ENCODE data around the gene ELF2. TPM values are rescaled to one million over a fixed set of nuclear protein-coding genes. Genes with fewer than 3 reads are reported as not detected.
"Not testable (repeated sequence)": the region's sequence is repeated elsewhere in the genome, so short reads cannot be mapped to it uniquely, and the experiment has no call there.

ELF2 gene
- total RNA-seq, 5 donors from 2014 or later (not counting 1 experiment from before 2014, with no cell fraction given) = 52.8 to 78.1 (median 54.0) TPM

- H3K4me1 Mint-ChIP-seq = no peaks in the 10 kb centered on the region
- ChIA-PET CTCF (no interaction called here), POLR2A (interaction anchor here (0.5 to 0.8 kb wide), 3 partner anchors 23 to 426 kb away, joined by 3 read pairs; no protein-coding TSS in a partner anchor)
- H3K9me3 ChIP-seq = no peaks in the 10 kb centered on the region
- no peaks in the 10 kb centered on the region for H3K36me3 ChIP-seq (ENCODE audit: control insufficient read depth in 2 of 2, extremely low read depth in 1 of 2, insufficient read depth in 1 of 2, low read length in 1 of 2)
- H3K36me3 Mint-ChIP-seq = peaks cover 17% of the 10 kb centered on the region
- no peak overlapping the region for H3K4me3 ChIP-seq (ENCODE audit: control insufficient read depth in 1 of 2, extremely low read depth in 1 of 2, low read length in 1 of 2)
- 100% methylated on average over 1 of the region's 2 CpGs for WGBS (ENCODE audit: insufficient coverage)
- no peak overlapping the region for H3K27ac Mint-ChIP-seq
- no peaks in the 10 kb centered on the region for H3K27me3 Mint-ChIP-seq
- no peak overlapping the region for H3K4me3 Mint-ChIP-seq
- H3K27me3 ChIP-seq (replicated peaks in 1 of 2; ENCODE audit: control insufficient read depth in 2 of 2, extremely low read depth in 1 of 2, insufficient read depth in 2 of 2, low read length in 1 of 2) = no peaks in the 10 kb centered on the region
- no peaks in the 10 kb centered on the region for H3K9me3 Mint-ChIP-seq
- ATAC-seq (replicated peaks in 1 of 4) = no peak
- no peaks in the 10 kb centered on the region for H3K4me1 ChIP-seq (ENCODE audit: control insufficient read depth in 1 of 2, extremely low read depth in 1 of 2, insufficient read depth in 2 of 2, low read length in 2 of 2)
- DNase-seq = no peak
- H3K27ac ChIP-seq (ENCODE audit: low read length) = no peak overlapping the region
These were observed 53.1 kb downstream of the ELF2 start for GRCh38 chr4:139123910-139124309.

DNA sequence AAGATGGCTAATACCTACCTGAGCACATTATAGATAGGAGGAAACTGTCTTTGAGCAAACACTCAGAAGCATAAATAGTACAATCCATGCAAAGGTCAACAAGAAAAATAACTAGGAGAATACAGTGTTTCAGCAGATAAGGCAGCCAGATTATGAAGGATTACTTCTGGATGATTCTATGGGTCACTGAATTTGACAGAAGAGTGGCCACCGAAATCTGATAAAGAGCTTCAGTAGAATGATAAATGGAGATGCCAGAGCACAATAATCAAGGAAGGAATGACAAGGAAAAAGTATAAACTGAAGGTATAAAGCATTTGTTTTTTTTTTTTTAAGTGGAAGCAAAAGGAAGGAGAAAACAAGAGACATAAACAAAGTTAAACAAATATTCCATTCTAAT, 58.7 kb downstream of the ELF2 start:
- Mint-ChIP-seq H3K9me3 (no peaks in the 10 kb centered on the region), H3K27me3 (no peaks in the 10 kb centered on the region), H3K4me1 (no peaks in the 10 kb centered on the region), H3K27ac (no peak overlapping the region), H3K4me3 (no peak overlapping the region), H3K36me3 (peaks cover 22% of the 10 kb centered on the region)
- Histone ChIP-seq H3K27ac (ENCODE audit: low read length) (no peak overlapping the region), H3K4me3 (ENCODE audit: control insufficient read depth in 1 of 2, extremely low read depth in 1 of 2, low read length in 1 of 2) (no peak overlapping the region), H3K9me3 (no peaks in the 10 kb centered on the region), H3K4me1 (ENCODE audit: control insufficient read depth in 1 of 2, extremely low read depth in 1 of 2, insufficient read depth in 2 of 2, low read length in 2 of 2) (no peaks in the 10 kb centered on the region), H3K36me3 (ENCODE audit: control insufficient read depth in 2 of 2, extremely low read depth in 1 of 2, insufficient read depth in 1 of 2, low read length in 1 of 2) (peaks cover 0 to 4% of the 10 kb centered on the region in 2 donors), H3K27me3 (replicated peaks in 1 of 2; ENCODE audit: control insufficient read depth in 2 of 2, extremely low read depth in 1 of 2, insufficient read depth in 2 of 2, low read length in 1 of 2) (no peaks in the 10 kb centered on the region)
- ATAC-seq (replicated peaks in 1 of 4) (no peak), DNase-seq (no peak)
- ChIA-PET CTCF (no interaction called here), POLR2A (interaction anchor here in 1 of 2 donors (0.7 kb wide), 1 partner anchor 184 kb away, joined by 8 read pairs; the partner anchor contains the start of gene NDUFC1)
- 86% methylated on average over 1 of the region's 1 CpG for WGBS (ENCODE audit: insufficient coverage)

- no peak overlapping the region for H3K27ac Mint-ChIP-seq
- no peaks in the 10 kb centered on the region for H3K9me3 Mint-ChIP-seq
- H3K4me1 Mint-ChIP-seq = no peaks in the 10 kb centered on the region
- no peak for ATAC-seq (replicated peaks in 1 of 4)
- Histone ChIP-seq H3K36me3 (ENCODE audit: control insufficient read depth in 2 of 2, extremely low read depth in 1 of 2, insufficient read depth in 1 of 2, low read length in 1 of 2) (peaks cover 0 to 4% of the 10 kb centered on the region in 2 donors), H3K4me1 (ENCODE audit: control insufficient read depth in 1 of 2, extremely low read depth in 1 of 2, insufficient read depth in 2 of 2, low read length in 2 of 2) (no peaks in the 10 kb centered on the region), H3K9me3 (no peaks in the 10 kb centered on the region), H3K4me3 (ENCODE audit: control insufficient read depth in 1 of 2, extremely low read depth in 1 of 2, low read length in 1 of 2) (no peak overlapping the region), H3K27me3 (replicated peaks in 1 of 2; ENCODE audit: control insufficient read depth in 2 of 2, extremely low read depth in 1 of 2, insufficient read depth in 2 of 2, low read length in 1 of 2) (no peaks in the 10 kb centered on the region), H3K27ac (ENCODE audit: low read length) (no peak overlapping the region)
- peaks cover 12% of the 10 kb centered on the region for H3K36me3 Mint-ChIP-seq
- ChIA-PET CTCF (interaction anchor here in 1 of 2 donors (0.7 kb wide), 1 partner anchor 141 kb away, joined by 9 read pairs; no protein-coding TSS in a partner anchor), POLR2A (no interaction called here)
- WGBS (ENCODE audit: insufficient coverage) = 98% methylated on average over 23 of the region's 44 CpGs
- no peak for DNase-seq
- H3K4me3 Mint-ChIP-seq = no peak overlapping the region
- no peaks in the 10 kb centered on the region for H3K27me3 Mint-ChIP-seq
These were observed 61.8 kb downstream of the ELF2 start for GRCh38 chr4:139115226-139115625.

DNA sequence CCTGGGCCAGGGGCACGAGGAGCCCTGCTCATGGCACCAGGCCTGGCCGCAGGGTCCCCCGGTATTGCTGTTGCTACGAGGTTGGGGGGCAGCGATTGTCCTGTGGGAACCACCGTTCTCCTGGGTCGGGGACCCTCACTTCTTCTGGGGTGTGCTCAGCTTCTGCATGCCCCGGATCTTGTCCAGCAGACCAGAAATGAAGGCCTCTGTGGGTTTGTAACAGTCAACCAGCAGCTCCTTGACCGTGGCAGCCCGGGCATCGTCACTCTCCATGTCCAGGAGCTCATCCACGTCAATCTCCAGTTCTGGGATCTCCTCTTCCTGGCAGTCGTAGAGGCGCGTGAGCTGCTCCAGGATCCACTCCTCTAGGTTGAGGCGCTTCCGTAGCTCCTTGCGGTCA, 62.2 kb downstream of the ELF2 start:
- H3K27me3 Mint-ChIP-seq; H3K27ac ChIP-seq (ENCODE audit: low read length); H3K4me1 ChIP-seq (ENCODE audit: control insufficient read depth in 1 of 2, extremely low read depth in 1 of 2, insufficient read depth in 2 of 2, low read length in 2 of 2); H3K4me1 Mint-ChIP-seq; ATAC-seq (replicated peaks in 1 of 4); H3K36me3 ChIP-seq (ENCODE audit: control insufficient read depth in 2 of 2, extremely low read depth in 1 of 2, insufficient read depth in 1 of 2, low read length in 1 of 2); DNase-seq; POLR2A ChIA-PET; H3K4me3 ChIP-seq (ENCODE audit: control insufficient read depth in 1 of 2, extremely low read depth in 1 of 2, low read length in 1 of 2); H3K4me3 Mint-ChIP-seq; H3K27ac Mint-ChIP-seq; H3K9me3 Mint-ChIP-seq; H3K9me3 ChIP-seq; H3K27me3 ChIP-seq (replicated peaks in 1 of 2; ENCODE audit: control insufficient read depth in 2 of 2, extremely low read depth in 1 of 2, insufficient read depth in 2 of 2, low read length in 1 of 2): not testable (repeated sequence)
- WGBS (ENCODE audit: insufficient coverage) = 95% methylated on average over 6 of the region's 18 CpGs
- peaks cover 12% of the 10 kb centered on the region for H3K36me3 Mint-ChIP-seq
- CTCF ChIA-PET = interaction anchor here in 1 of 2 donors (0.7 kb wide), 1 partner anchor 142 kb away, joined by 9 read pairs; no protein-coding TSS in a partner anchor

DNA sequence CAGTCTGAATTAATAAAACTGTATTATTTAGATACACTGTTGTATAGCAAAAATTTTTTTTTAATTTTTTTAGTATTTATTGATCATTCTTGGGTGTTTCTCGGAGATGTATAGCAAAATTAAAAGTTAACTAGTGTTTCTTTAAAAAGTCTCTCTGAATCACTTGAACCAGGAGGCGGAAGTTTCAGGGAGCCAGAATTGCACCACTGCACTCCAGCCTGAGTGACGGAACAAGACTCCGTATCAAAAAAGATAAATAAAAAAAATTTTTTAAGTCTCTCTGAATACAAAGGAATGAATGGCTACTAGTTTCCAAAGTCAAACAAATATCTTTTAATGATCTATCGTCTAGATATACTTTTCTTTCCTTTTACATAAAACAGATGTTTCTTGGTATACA, 64.4 kb downstream of the ELF2 start:
- POLR2A ChIA-PET = no interaction called here

GRCh38 chr4:139108567-139109128, 68.4 kb downstream of the ELF2 start:
- Mint-ChIP-seq H3K27me3 (no peaks in the 10 kb centered on the region), H3K4me1 (no peaks in the 10 kb centered on the region), H3K27ac (no peak overlapping the region), H3K4me3 (no peak overlapping the region), H3K36me3 (peaks cover 3% of the 10 kb centered on the region), H3K9me3 (no peaks in the 10 kb centered on the region)
- POLR2A ChIA-PET = no interaction called here
- Histone ChIP-seq H3K4me1 (ENCODE audit: control insufficient read depth in 1 of 2, extremely low read depth in 1 of 2, insufficient read depth in 2 of 2, low read length in 2 of 2) (no peaks in the 10 kb centered on the region), H3K9me3 (no peaks in the 10 kb centered on the region), H3K27me3 (replicated peaks in 1 of 2; ENCODE audit: control insufficient read depth in 2 of 2, extremely low read depth in 1 of 2, insufficient read depth in 2 of 2, low read length in 1 of 2) (no peaks in the 10 kb centered on the region), H3K36me3 (ENCODE audit: control insufficient read depth in 2 of 2, extremely low read depth in 1 of 2, insufficient read depth in 1 of 2, low read length in 1 of 2) (no peaks in the 10 kb centered on the region), H3K4me3 (ENCODE audit: control insufficient read depth in 1 of 2, extremely low read depth in 1 of 2, low read length in 1 of 2) (no peak overlapping the region), H3K27ac (ENCODE audit: low read length) (no peak overlapping the region)
- ATAC-seq (replicated peaks in 1 of 4) = no peak
- CTCF ChIA-PET = interaction anchor here in 1 of 2 donors (1.6 kb wide), 1 partner anchor 78 kb away, joined by 7 read pairs; no protein-coding TSS in a partner anchor
- 100% methylated on average over 1 of the region's 6 CpGs for WGBS (ENCODE audit: insufficient coverage)
- no peak for DNase-seq

More for the DNA sequence above, 64.4 kb downstream of the ELF2 start:
- peaks cover 12% of the 10 kb centered on the region for H3K36me3 Mint-ChIP-seq
- H3K27me3 Mint-ChIP-seq = no peaks in the 10 kb centered on the region
- no peaks in the 10 kb centered on the region for H3K9me3 ChIP-seq
- no peak overlapping the region for H3K4me3 ChIP-seq (ENCODE audit: control insufficient read depth in 1 of 2, extremely low read depth in 1 of 2, low read length in 1 of 2)
- H3K36me3 ChIP-seq (ENCODE audit: control insufficient read depth in 2 of 2, extremely low read depth in 1 of 2, insufficient read depth in 1 of 2, low read length in 1 of 2) = peaks cover 0 to 4% of the 10 kb centered on the region in 2 donors
- DNase-seq = no peak
- no peak overlapping the region for H3K4me3 Mint-ChIP-seq
- H3K27ac Mint-ChIP-seq = no peak overlapping the region
- H3K27me3 ChIP-seq (replicated peaks in 1 of 2; ENCODE audit: control insufficient read depth in 2 of 2, extremely low read depth in 1 of 2, insufficient read depth in 2 of 2, low read length in 1 of 2) = no peaks in the 10 kb centered on the region
- WGBS (ENCODE audit: insufficient coverage) = no CpG with 5 or more reads among the region's 5 CpGs
- CTCF ChIA-PET = interaction anchor here in 1 of 2 donors (0.8 kb wide), 1 partner anchor 1127 kb away, joined by 3 read pairs; no protein-coding TSS in a partner anchor
- H3K9me3 Mint-ChIP-seq = no peaks in the 10 kb centered on the region
- H3K4me1 Mint-ChIP-seq = no peaks in the 10 kb centered on the region
- no peak for ATAC-seq (replicated peaks in 1 of 4)
- no peaks in the 10 kb centered on the region for H3K4me1 ChIP-seq (ENCODE audit: control insufficient read depth in 1 of 2, extremely low read depth in 1 of 2, insufficient read depth in 2 of 2, low read length in 2 of 2)
- H3K27ac ChIP-seq (ENCODE audit: low read length) = no peak overlapping the region
